ENCODE results near the gene TBC1D1.
A peak's percentile ranks its signal among the peaks of the same experiment; 100 is the strongest.

The TBC1D1 gene

DNA sequence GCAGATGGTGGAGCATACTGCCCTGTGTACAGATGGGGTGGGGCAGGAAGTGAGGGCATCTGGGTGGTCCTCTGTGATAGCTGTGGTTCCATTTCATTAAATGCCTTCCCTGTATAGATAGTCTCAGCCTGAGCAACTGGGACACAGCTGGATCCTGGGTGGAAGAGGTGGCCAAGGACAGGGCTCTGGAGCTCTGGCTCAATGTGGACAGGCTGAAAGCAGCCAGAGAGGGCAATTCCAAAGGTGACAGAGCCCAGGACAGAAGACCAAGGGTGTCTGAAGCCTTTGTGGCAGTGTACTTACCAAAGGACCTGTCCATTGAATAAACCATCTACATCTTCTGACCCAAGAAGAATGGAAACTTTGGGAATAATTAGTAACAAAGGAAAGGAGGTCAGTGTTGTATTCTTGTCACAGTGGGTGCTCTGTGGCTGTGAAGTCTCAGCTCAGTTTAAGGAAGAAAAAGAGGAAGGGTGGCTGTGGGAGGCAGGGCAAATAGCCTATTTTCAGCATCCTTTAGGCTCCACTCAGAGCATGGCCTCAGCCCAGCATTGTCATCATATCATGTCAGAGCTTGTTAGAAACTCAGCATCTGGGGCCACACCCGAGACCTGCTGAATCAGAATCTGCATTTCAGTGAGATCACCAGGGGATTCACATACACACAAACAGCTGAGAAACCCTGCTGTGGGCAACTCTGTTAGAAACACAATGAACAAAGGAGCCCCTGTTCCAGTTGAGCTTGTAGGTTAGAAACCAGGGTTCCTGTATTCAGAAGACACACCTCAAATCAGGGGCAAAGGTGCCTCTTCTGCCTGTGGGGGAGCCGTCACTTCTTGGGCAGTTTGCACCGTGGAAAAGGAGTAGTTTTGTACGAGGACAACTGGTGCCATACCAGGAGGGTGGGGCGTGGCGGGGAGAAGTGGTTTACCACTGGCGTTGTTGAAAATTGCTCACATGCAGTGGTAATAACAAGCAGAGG, 237.9 kb downstream of the TBC1D1 start:
- H2BK12ac ChIP-seq (ENCODE audit: low read length) = no peak overlapping the region
- H3K23ac ChIP-seq (ENCODE audit: low read depth, low read length, poor library complexity) = no peak overlapping the region
- no peak overlapping the region for H2BK120ac ChIP-seq (ENCODE audit: low read depth, low read length)
- no peak overlapping the region for H3K9ac ChIP-seq (ENCODE audit: low read depth, low read length, poor library complexity)
- no peak overlapping the region for H3K4me3 ChIP-seq (ENCODE audit: low read length in 2 of 2)
- H3K4me1 ChIP-seq (ENCODE audit: control insufficient read depth in 2 of 2, insufficient read depth in 1 of 2, low read depth in 1 of 2, low read length in 2 of 2) = peaks cover 23 to 30% of the 10 kb centered on the region in 2 donors
- no peak overlapping the region for H4K8ac ChIP-seq (ENCODE audit: low read depth, low read length)
- H3K4me2 ChIP-seq (ENCODE audit: insufficient read depth, low read length, poor library complexity, severe bottlenecking) = no peak overlapping the region
- no peak overlapping the region for H2BK15ac ChIP-seq (ENCODE audit: low read length)
- WGBS, 2 donors (ENCODE audit: extremely low coverage in 2 of 2, insufficient read length in 2 of 2, insufficient replicate concordance in 1 of 2) = no CpG with 5 or more reads among the region's 7 CpGs
- no peak for DNase-seq (ENCODE audit: low spot score)
- H3K18ac ChIP-seq (ENCODE audit: low read length) = no peak overlapping the region
- no peak overlapping the region for H3K4ac ChIP-seq (ENCODE audit: low read length)
- no peaks in the 10 kb centered on the region for H3K27me3 ChIP-seq (ENCODE audit: control insufficient read depth in 3 of 3, insufficient read depth in 3 of 3, low read depth in 1 of 3, low read length in 3 of 3)
- H3K9me3 ChIP-seq (replicated peaks in 1 of 2; ENCODE audit: control insufficient read depth in 2 of 2, insufficient read depth in 1 of 2, low read depth in 1 of 2, low read length in 2 of 2) = peaks cover 0 to 5% of the 10 kb centered on the region in 2 donors
- H3K36me3 ChIP-seq (replicated peaks in 1 of 2; ENCODE audit: control insufficient read depth in 2 of 2, insufficient read depth in 2 of 2, low read length in 2 of 2) = peaks cover 5 to 31% of the 10 kb centered on the region in 2 donors
- no peak overlapping the region for H2AK5ac ChIP-seq (ENCODE audit: low read depth, low read length)
- H2AFZ ChIP-seq (ENCODE audit: low read length) = no peak overlapping the region
- no peak overlapping the region for H2BK5ac ChIP-seq (ENCODE audit: low read length)
- no peaks in the 10 kb centered on the region for H3K79me1 ChIP-seq (ENCODE audit: low read depth, low read length)
- H4K91ac ChIP-seq (ENCODE audit: low read depth, low read length, poor library complexity) = no peak overlapping the region
- H3K14ac ChIP-seq (ENCODE audit: low read length) = no peak overlapping the region
- H3K27ac ChIP-seq (replicated peaks; ENCODE audit: low read length) = no peak overlapping the region

- no peak for DNase-seq (ENCODE audit: low spot score)
- Histone ChIP-seq H2BK12ac (ENCODE audit: low read length) (peak overlapping the region; percentile 68), H2BK15ac (ENCODE audit: low read length) (no peak overlapping the region), H3K36me3 (replicated peaks in 1 of 2; ENCODE audit: control insufficient read depth in 2 of 2, insufficient read depth in 2 of 2, low read length in 2 of 2) (peaks cover 5 to 39% of the 10 kb centered on the region in 2 donors), H4K91ac (ENCODE audit: low read depth, low read length, poor library complexity) (no peak overlapping the region), H3K27ac (replicated peaks; ENCODE audit: low read length) (no peak overlapping the region), H3K4me2 (ENCODE audit: insufficient read depth, low read length, poor library complexity, severe bottlenecking) (no peak overlapping the region), H3K4me3 (ENCODE audit: low read length in 2 of 2) (no peak overlapping the region), H3K9me3 (replicated peaks in 1 of 2; ENCODE audit: control insufficient read depth in 2 of 2, insufficient read depth in 1 of 2, low read depth in 1 of 2, low read length in 2 of 2) (peaks cover 0 to 5% of the 10 kb centered on the region in 2 donors), H4K8ac (ENCODE audit: low read depth, low read length) (no peak overlapping the region), H3K4ac (ENCODE audit: low read length) (no peak overlapping the region), H3K9ac (ENCODE audit: low read depth, low read length, poor library complexity) (no peak overlapping the region), H3K23ac (ENCODE audit: low read depth, low read length, poor library complexity) (no peak overlapping the region), H2BK5ac (ENCODE audit: low read length) (no peak overlapping the region), H2AFZ (ENCODE audit: low read length) (no peak overlapping the region), H3K18ac (ENCODE audit: low read length) (no peak overlapping the region), H3K27me3 (ENCODE audit: control insufficient read depth in 3 of 3, insufficient read depth in 3 of 3, low read depth in 1 of 3, low read length in 3 of 3) (no peaks in the 10 kb centered on the region), H3K79me1 (ENCODE audit: low read depth, low read length) (no peaks in the 10 kb centered on the region), H3K4me1 (ENCODE audit: control insufficient read depth in 2 of 2, insufficient read depth in 1 of 2, low read depth in 1 of 2, low read length in 2 of 2) (peaks cover 23 to 30% of the 10 kb centered on the region in 2 donors), H3K14ac (ENCODE audit: low read length) (no peak overlapping the region), H2AK5ac (ENCODE audit: low read depth, low read length) (no peak overlapping the region), H2BK120ac (ENCODE audit: low read depth, low read length) (no peak overlapping the region)
- no CpG with 5 or more reads among the region's 7 CpGs for WGBS, 2 donors (ENCODE audit: extremely low coverage in 2 of 2, insufficient read length in 2 of 2, insufficient replicate concordance in 1 of 2)
Observed at GRCh38 chr4:38129460-38130227, 238.8 kb downstream of the TBC1D1 start.

DNA sequence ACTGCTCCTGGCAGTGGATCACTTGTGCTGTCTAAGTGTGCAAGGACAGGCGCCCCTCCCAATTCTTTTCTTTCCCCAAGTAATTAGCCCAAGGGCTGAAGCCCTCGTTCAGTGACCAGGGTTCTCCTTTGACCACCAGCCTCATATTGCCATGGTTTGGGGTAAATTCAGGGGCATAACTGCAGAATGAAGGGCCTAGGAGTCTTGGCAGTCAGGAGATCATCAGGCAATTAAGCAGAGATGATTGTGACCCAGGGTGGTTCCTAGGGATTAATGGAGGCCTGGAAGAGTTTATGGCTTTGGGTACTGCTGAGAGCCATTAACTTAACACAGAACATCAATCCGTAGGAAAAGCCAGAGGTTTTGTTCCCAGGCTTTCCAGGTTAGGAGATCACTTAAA, 240.0 kb downstream of the TBC1D1 start:
- H3K4me1 ChIP-seq (ENCODE audit: control insufficient read depth in 2 of 2, insufficient read depth in 1 of 2, low read depth in 1 of 2, low read length in 2 of 2) = peaks cover 23 to 30% of the 10 kb centered on the region in 2 donors

More for the DNA sequence above, 240.0 kb downstream of the TBC1D1 start:
- Histone ChIP-seq H3K27ac (replicated peaks; ENCODE audit: low read length) (peak overlapping the region; percentile 8), H3K23ac (ENCODE audit: low read depth, low read length, poor library complexity) (no peak overlapping the region), H4K8ac (ENCODE audit: low read depth, low read length) (no peak overlapping the region), H3K18ac (ENCODE audit: low read length) (no peak overlapping the region), H2BK15ac (ENCODE audit: low read length) (no peak overlapping the region), H3K27me3 (ENCODE audit: control insufficient read depth in 3 of 3, insufficient read depth in 3 of 3, low read depth in 1 of 3, low read length in 3 of 3) (no peaks in the 10 kb centered on the region), H2BK120ac (ENCODE audit: low read depth, low read length) (no peak overlapping the region), H3K4ac (ENCODE audit: low read length) (no peak overlapping the region), H3K14ac (ENCODE audit: low read length) (no peak overlapping the region), H3K9me3 (replicated peaks in 1 of 2; ENCODE audit: control insufficient read depth in 2 of 2, insufficient read depth in 1 of 2, low read depth in 1 of 2, low read length in 2 of 2) (no peaks in the 10 kb centered on the region), H2BK12ac (ENCODE audit: low read length) (no peak overlapping the region), H2AK5ac (ENCODE audit: low read depth, low read length) (no peak overlapping the region), H2BK5ac (ENCODE audit: low read length) (no peak overlapping the region), H3K4me2 (ENCODE audit: insufficient read depth, low read length, poor library complexity, severe bottlenecking) (no peak overlapping the region), H2AFZ (ENCODE audit: low read length) (no peak overlapping the region), H3K9ac (ENCODE audit: low read depth, low read length, poor library complexity) (no peak overlapping the region), H4K91ac (ENCODE audit: low read depth, low read length, poor library complexity) (no peak overlapping the region), H3K4me3 (ENCODE audit: low read length in 2 of 2) (no peak overlapping the region), H3K79me1 (ENCODE audit: low read depth, low read length) (no peaks in the 10 kb centered on the region), H3K36me3 (replicated peaks in 1 of 2; ENCODE audit: control insufficient read depth in 2 of 2, insufficient read depth in 2 of 2, low read length in 2 of 2) (peaks cover 2 to 35% of the 10 kb centered on the region in 2 donors)
- no peak for DNase-seq (ENCODE audit: low spot score)
- no CpG with 5 or more reads among the region's 3 CpGs for WGBS, 2 donors (ENCODE audit: extremely low coverage in 2 of 2, insufficient read length in 2 of 2, insufficient replicate concordance in 1 of 2)

Data from neuronal stem cell (in vitro differentiated cells).